ENCODE data around the gene DHX15.

- TF ChIP-seq CTCF (IDR thresholded peaks at IDR 0.05; ENCODE audit: low read depth, low read length, poor library complexity, severe bottlenecking) (no peak), EZH2phosphoT487 (IDR thresholded peaks at IDR 0.05; ENCODE audit: borderline replicate concordance, low read length) (no peak)
Measured at GRCh38 chr4:24594887-24595286, 10.5 kb upstream of the DHX15 start.
